SIG-M5 treated with dmso at 0.1 percent for 504 hours (cell line): ENCODE data around the gene EIF4ENIF1.
"Not testable (repeated sequence)": the region's sequence is repeated elsewhere in the genome, so short reads cannot be mapped to it uniquely, and the experiment has no call there.

Source experiments
- DNase-seq: peaks from one replicate; lab custom pipeline; 2025; ENCODE audit not compliant: unreplicated experiment; lab: John Stamatoyannopoulos, UW

EIF4ENIF1 gene

DNA sequence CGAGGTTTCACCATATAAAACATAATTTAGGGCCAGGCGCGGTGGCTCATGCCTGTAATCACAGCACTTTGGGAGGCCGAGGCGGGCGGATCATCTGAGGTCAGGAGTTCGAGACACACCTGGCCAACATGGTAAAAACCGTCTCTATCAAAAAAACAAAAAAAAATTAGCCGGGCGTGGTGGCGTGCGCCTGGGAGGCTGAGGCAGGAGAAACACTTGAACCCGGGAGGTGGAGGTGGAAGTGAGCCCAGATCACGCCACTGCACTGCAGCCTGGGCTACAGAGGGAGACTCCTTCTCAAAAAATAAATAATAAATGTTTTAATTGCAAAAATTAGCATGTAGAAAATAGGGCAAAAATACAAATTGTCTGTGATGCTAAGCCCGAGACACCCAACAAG is 5.7 kb upstream of the EIF4ENIF1 start:
- DNase-seq: no peak

DNA sequence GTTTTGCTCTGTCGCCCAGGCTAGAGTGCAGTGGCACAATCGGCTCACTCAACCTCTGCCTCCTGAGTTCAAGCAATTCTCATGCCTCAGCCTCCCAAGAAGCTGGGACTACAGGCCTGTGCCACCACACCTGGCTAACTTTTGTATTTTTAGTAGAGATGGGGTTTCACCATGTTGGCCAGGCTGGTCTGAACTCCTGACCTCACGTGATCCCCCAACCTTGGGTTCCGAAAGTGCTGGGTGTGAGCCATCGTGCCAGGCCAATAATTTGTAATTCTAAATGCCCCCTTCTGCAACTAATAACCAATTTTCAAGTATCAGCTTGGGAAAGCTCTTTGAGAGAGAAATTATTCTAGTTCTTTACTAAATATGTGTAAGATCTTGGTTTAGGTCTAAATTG is 3.7 kb upstream of the EIF4ENIF1 start:
- not testable (repeated sequence) for DNase-seq

DNA sequence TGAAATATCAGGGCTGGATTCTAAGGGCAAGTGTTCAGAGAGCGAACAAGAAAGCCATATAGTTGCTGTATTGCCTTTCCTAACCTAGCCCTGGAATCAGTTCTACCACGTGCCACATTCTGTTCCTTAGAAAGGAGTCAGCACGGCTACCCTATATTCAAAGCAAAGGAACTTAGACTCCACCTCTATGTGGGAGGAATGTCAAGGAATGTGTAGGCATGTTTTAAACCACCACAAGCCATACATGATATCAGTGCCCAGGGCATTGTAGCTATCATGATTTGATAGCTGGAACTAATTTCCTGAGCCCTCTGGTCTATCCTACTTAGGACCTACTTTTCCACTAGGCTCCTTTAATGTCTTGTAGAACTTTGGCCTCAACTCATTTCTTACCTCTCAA is 2.5 kb upstream of the EIF4ENIF1 start:
- DNase-seq: no peak

DNA sequence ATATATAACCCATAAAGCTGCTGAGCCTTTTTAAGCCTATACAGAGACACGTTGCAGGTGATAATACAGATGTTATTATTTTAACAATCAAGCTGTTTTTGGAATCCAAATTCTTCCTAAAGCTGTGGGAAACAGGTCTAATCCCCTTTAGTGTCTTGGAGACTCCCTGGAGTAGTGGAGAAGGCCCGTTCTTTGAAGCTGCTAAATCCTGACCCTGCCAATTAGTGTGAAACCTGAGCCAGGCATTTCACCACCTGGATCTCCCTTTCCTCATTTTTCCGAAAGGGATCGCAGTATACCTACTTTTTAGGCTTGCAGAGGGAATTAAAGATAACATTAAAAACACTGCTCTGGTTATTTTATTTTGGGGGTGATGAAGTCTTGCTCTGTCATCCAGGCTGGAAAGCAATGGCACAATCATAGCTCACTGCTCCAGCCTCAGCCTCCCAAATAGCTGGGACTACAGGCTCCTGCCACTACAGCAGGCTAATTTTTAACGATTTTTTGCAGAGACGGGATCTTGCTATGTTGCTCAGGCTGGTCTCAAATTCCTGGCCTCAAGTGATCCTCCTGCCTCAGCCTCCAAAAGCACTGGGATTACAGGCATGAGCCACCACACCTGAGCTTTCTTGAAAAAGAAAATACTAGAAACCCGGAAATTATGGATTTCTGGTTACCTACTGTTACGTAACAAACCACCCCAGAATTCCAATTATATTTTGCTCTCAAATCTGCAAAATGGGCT is 1.7 kb upstream of the EIF4ENIF1 start:
- no peak for DNase-seq

DNA sequence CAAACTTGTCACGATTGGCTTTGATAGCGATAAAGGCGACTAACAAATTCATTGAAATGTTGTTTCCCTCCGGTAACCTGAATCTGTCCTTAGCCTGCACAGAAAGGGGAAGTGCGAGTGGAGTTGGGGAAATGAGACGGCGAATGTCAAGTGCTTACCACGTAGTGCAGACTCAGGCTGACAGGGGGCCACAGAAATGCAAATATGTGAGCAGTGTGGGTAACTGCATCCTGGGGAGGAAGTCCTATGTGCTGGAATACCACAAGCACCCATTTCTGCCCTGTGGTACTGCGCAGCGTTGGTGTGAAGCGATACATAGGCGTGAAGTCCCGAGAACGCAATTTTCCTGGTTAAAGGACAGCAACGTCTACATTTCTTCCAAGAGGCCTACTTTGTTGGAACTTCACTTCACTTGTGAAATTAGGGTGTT is 869 bp upstream of the EIF4ENIF1 start:
- peak; percentile 95 for DNase-seq

DNA sequence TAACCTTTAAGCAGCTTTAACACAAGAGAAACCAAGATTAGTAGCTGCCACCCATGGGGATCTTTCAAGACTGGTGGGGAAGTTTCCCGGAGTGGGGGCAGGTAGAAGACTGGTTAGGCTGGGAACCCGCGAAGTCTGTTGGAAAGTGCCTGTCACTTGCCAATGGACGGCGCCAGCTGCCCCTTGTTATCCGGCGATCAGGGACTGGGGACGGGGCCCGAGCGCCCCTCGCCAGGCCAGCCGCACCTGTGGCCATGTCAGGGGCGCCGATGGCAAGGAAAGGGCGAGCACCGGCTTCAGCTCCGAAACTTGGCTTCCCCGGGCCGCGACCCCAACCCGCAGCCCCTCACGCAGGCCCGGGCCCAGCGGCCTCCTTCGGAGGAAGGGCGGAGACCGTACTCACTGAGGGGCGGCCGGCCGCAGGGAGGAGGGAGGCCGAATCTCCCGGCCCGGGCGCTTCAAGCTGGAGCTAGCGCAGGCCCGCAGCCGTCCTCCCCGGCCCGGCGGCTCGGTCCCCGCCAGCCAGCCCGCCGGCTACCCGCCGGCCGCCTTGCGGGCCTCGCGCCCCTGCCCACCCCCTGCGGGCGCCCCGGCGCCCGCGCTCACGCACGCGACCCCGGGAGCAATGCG is 539 bp downstream of the EIF4ENIF1 start:
- DNase-seq: no peak

DNA sequence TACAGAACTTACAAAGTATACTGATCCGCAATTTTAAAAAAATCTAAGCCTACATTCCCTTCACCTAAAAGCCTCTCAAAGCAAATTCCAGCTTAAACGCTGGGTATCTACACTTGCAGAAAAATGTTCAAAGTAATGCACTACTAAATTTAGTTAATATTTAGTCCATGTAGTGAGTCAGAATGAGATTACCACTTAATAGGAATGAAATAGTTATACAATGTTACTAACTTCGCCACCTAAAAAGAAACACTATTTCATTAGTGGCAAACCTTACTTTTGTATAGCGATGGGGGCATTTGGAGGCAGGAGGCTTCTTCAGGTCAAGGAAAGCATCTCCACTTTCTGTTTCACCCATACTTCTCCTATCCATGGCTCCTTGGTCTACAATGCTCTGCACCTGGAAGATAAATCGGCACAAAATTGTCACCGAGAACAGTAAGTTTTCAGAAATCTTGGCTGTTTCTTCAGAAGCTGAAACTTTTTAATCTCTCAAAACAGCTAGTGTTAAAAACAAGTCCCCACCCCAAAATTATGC is 1.2 kb downstream of the EIF4ENIF1 start:
- DNase-seq: no peak

DNA sequence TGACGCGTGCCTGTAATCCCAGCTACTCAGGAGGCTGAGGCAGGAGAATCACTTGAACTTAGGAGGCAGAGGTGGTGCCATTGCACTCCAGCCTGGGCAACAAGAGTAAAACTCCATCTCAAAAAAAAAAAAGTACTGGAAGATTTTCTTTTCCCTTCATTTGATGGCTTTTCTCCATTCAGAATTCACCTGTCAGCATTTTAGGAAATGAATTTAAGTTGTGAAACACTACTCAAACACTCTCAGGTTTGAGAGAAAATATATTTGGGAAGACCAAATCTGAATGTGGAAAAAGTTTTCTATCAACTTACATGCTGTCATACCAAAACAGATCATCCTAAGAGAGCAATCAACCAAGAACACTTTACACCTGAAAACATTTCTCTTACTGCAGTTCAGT is 2.7 kb downstream of the EIF4ENIF1 start:
- DNase-seq: no peak

DNA sequence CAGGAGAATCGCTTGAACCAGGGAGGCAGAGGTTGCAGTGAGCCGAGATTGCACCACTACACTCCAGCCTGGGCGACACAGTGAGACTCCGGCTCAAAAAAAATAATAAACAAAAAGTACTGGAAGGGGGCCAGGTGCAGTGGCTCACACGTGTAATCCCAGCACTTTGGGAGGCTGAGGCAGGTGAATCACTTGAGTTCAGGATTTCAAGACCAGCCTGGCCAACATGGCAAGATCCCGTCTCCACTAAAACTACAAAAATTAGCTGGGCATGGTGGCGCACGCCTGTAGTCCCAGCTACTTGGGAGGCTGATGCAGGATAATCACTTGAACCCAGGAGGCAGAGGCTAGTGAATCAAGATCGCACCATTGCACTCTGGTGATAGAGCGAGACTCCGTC is 3.3 kb downstream of the EIF4ENIF1 start:
- DNase-seq: not testable (repeated sequence)

DNA sequence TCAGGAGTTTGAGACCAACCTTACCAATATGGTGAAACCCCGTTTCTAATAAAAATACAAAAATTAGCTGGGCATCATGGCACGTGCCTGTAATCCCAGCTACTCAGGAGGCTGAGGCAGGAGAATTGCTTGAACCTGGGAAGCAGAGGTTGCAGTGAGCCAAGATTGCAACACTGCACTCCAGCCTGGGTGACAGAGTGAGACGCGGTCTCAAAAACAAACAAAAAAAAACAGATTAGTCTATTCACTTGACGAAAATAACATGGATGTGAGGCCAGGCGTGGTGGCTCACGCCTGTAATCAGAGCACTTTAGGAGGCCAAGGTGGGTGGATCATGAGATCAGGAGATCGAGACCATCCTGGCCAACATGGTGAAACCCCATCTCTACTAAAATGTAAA is 7.2 kb downstream of the EIF4ENIF1 start:
- not testable (repeated sequence) for DNase-seq

DNA sequence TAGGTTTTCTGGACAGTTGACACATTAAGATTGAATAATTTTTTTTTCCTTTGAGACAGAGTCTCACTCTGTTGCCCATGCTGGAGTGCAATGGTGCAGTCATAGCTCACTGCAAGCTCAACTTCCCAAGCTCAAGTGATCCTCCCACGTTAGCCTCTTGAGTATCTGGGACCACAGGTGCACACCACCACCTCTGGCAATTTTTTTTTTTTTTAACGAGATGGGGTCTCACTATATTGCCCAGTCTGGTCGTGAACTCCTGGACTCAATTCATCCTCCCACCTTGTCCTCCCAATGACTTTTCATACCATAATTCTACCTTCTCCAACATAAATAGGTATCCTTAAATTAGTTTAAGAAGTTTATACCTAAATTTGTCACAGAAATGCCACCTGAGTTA is 8.5 kb downstream of the EIF4ENIF1 start:
- DNase-seq: no peak

DNA sequence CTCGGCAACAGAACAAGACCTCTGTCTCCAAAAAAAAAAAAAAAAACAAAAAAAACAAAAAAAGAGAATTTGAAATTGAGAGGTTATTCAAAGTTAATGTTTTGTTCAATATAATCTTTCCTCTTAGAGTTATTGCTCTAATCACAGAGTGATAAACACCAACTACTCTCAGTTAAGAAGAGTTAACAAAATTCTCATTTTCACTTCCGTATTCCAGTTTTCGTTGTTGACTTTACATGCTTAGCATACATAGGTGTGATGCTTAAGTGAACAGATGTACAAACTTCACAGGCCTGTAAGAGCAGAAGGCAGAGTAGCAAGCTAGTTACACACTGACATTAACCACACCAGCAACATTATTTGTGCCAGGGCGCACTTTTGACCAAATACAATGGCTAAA is 12.3 kb downstream of the EIF4ENIF1 start:
- no peak for DNase-seq

DNA sequence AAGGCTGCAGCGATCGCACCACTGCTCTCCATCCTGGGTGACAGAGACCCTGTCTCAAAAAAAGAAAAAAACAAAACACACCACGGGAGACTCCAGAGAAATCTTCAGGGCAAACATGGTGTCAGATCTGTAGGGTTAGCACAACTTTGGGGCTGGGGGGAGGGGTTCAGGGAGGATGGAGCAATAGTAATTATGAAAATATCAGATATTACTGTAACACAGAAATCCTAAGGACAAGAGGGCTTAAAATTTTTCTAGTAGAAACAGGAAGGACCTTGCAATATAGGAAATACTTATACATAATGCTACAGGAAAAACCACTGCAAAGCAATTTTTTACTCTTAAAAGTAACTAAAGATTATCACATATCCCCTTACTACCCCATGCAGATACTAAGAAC is 13.8 kb downstream of the EIF4ENIF1 start:
- DNase-seq: no peak

DNA sequence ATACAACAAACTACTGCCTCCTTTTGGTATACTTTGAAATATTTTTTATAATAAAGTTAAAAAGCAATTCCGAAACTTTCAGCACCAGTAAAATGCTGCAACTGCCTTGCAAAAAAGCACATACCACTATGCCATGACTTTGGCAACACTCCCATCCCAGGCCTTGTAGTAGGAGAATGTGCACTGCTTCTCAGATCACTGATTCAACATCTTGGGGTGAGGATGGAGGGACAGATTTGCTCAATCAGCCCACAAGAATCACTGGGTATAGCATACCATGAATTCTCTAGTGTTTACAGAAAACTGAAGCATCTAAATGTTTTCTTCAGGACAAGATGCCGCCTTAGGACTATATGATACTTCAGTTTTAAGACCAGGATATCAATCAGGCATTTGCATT is 14.9 kb downstream of the EIF4ENIF1 start:
- no peak for DNase-seq

DNA sequence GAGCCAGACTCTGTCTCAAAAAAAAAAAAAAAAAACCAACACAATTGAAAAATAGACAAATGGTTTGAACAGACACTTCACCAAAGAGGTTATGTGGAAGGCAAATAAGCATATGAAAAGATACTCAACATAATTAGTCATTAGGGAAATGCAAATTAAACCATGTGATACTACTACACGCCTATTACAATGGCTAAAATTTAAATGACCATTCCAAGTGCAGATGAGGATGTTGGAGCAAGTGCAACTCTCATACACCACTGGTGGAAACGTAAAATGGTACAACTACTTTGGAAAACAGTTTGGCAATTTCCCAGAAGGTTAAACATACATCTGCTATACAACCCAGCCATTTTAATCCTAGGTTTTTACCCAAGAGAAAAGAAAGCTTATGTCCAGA is 24.3 kb downstream of the EIF4ENIF1 start:
- no peak for DNase-seq

DNA sequence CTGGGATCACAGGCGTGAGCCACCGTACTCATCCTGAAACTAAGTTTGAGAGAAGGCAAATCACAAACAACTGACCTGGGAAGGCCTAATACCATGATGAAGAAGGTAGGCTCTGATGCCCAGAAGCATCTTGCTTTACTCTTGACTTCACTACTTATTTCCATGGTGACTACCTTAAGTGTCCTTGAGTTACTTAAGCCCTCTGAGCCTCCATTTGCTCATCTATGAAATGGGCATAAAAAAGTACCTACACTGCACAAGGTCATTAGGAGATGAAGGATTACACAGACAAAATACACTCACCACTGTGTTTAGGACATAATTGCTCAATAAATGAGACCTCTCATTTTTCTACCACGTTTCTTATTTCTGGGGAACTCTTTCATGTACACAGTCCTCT is 27.9 kb downstream of the EIF4ENIF1 start:
- no peak for DNase-seq

DNA sequence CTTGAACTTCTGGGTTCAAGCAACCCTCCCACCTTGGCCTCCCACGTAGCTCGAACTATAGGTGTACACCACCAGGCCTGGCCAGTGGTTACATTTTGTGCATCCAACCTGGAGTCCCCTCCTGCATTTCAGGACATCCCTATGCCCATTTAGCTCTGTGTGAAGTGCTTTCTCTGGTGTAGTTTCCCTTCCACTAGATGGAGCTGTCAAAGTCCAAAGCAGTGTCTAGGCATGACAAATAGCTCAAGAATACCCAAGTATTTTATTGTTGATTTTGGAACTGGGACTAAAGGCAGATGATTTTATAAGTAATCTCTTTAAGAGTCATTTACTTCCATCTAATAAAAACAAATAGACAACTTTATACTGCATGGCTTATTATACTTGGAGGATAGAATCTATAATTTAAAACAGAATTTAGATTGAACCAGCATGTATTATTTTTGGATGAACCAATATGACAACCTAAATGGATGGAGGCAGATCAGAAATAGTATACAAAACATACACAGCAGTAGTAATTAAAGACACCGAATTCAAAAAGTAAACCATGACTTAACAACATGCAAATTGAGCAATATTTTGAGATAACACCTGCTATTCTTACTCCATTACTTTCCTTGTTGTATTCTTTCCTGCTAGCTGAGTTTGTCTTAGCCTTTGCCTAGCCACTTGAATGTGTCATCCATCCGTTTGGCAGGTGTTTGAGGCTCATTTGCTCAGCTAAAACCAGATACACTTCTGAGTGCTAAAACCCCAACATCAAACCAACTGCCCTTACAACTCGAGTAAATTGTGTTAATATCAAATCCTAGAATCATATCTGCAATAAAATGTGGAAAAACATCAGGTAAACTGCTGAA is 37.7 kb downstream of the EIF4ENIF1 start:
- peak; percentile 56 for DNase-seq

DNA sequence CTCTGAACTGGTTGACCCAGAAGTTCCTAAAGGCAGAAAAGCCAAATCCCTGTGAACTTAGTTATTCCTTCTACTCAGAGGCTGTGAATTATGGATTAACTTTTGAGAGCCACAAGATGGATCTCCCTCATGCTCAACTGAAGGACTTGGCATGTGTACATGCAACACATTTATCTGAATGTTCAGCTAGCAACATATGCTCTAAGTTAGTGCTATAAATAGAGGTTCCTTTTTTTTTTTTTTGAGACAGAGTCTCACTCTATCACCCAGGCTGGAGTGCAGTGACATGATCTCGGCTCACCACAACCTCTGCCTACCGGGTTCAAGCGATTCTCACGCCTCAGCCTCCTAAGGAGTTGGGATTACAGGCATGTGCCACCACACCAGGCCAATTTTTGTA is 40.1 kb downstream of the EIF4ENIF1 start:
- peak; percentile 1 for DNase-seq

DNA sequence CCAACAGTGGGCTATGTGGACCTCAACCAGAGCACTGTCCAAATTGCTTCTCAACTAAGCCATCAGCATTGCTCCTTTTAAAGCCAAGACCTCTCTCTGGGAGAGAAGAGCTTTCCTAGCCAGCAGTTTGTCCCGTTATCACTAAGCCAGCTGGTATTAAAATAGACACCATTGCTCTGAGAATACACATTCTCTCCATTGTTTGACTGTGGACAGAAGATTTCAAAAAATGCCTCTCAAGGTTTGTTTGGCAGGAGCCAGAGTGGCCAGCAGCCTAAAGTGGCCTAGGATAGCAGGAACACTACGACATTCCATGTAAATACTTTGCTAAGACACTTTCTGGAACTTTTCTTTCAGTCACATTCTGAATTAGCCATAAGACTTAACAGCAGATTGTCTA is 41.3 kb downstream of the EIF4ENIF1 start:
- no peak for DNase-seq

DNA sequence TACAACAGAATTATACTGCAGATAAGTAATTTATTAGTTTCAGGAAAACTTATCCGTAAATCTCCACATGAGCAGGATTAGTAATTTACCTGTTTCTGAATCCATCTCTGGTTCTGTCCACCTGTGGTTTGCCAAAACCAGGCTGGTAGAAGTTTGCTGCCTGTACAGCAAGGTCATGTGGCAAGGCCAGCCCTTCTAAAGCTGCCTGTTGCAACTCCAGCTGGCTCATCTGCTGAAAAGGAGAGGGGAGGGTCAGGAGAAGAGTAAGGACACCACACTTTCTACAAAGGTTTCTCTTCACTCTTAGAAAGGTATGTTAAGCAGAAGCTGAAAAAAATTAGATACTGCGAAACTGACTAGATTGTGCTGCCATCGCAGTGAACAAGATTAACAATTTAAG is 42.3 kb downstream of the EIF4ENIF1 start:
- DNase-seq: no peak

DNA sequence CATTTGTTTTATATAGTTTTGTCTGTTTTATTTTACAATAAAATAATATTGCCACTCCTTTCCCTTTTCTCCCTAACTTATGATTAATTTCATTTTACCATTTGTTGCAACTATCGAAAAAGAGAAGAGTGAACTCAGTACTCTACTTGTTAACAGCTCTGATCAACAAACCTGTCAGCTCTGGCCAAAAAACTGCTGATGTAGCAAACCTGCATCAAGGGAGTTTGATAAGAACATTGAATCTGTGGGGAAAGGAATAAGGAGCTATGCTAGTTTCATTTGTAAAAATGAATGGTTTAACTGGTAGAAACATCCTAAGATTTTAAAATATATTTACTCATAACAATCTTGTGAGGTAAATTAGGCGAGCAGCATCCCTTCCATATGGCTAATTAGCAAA is 42.9 kb downstream of the EIF4ENIF1 start:
- DNase-seq: no peak

DNA sequence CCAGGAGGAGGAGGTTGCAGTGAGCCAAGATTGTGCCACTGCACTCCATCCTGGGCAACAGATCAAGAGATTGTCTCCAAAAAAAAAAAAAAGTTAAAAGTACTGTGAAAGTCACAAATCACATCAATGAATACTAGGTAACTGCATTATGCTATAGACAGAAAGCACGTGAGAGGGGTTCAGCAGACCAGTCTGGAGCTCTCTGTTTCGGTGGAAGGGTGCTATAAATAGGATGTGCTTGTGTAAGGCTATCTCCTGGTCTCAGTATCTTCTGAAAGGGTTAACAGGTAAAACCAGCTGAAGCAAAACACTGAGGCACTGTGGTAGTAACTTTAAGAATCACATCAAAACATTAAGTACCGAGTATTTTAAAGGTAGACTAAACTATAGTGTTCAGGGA is 43.4 kb downstream of the EIF4ENIF1 start:
- DNase-seq: no peak
